A673 (cell line): ENCODE measurements around the gene CDH23.

Source experiments
- EZH2 ChIP-seq: fragments of 200-600 bp; sonication (generic); IDR thresholded peaks from 2 replicates; pipeline ENCODE4 v1.6.1; 2017; ENCODE audit warnings: borderline replicate concordance, low read depth, mild to moderate bottlenecking, mixed read lengths, antibody characterized with exemption, low read length; ENCODE audit not compliant: poor library complexity, severe bottlenecking
- TF ChIP-seq, protein P1 (sequence below): fragments of 300-800, 200-600 bp; sonication (generic); conservative IDR thresholded peaks from 2 replicates; pipeline ENCODE4 v1.5.1; 2017; ENCODE audit warnings: low read depth, mild to moderate bottlenecking, antibody characterized with exemption, low read length, moderate library complexity, mixed read lengths

DNA sequence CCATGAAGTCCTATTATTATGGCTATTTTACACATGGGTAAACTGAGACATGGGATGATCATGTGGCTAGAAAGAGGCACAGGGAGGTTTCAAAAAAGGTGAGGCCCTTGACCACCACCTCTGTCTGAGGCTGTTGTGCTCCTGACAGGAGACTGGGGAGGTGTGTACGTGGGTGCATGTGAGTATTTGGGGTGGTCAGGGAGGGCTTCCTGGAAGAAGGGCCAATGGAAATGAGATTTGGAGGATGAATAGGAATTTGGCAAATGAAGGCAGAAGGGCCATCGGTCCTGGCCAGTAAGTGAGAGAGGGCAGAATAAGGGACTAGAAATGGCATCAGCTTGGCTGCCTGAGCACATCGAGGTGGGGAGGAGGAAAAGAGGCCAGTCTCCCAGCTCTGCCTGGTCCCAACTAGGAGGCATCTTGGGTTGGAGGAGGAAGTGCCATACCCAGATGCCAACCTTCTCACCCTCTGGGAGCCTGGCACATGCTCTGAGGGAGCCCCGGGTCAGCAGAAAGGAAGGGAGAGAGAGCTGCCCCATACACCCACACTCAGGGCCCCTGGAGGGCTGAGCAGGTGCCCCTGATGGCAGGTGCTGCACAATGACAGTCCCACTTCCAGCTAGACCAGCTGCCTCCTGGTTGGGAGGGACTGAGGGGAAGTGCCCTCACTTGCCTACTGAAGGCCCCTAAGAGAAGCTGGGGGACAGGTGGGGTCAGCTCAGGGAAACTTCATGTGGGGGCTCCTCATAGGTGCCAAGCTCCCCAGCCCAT is 47.7 kb downstream of the CDH23 start:
- TF ChIP-seq EZH2: no peak
- TF ChIP-seq, protein P1, sequence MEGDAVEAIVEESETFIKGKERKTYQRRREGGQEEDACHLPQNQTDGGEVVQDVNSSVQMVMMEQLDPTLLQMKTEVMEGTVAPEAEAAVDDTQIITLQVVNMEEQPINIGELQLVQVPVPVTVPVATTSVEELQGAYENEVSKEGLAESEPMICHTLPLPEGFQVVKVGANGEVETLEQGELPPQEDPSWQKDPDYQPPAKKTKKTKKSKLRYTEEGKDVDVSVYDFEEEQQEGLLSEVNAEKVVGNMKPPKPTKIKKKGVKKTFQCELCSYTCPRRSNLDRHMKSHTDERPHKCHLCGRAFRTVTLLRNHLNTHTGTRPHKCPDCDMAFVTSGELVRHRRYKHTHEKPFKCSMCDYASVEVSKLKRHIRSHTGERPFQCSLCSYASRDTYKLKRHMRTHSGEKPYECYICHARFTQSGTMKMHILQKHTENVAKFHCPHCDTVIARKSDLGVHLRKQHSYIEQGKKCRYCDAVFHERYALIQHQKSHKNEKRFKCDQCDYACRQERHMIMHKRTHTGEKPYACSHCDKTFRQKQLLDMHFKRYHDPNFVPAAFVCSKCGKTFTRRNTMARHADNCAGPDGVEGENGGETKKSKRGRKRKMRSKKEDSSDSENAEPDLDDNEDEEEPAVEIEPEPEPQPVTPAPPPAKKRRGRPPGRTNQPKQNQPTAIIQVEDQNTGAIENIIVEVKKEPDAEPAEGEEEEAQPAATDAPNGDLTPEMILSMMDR: no peak
